GM18858 (cell line): ENCODE data around the gene GSTP1.
"Not testable (repeated sequence)": the region's sequence is repeated elsewhere in the genome, so short reads cannot be mapped to it uniquely, and the experiment has no call there.

Experiments
- ATAC-seq: cut with Tn5 transposase; IDR thresholded peaks from one replicate; pipeline ENCODE4 v1.9.1; 2021; ENCODE audit not compliant: unreplicated experiment

The GSTP1 gene

GRCh38 chr11:67583247-67584204 lies at the start of gene GSTP1:
TSS of gene GSTP1 (plus strand) at chr11:67583812. CDS start at chr11:67583844, 32 bp downstream.
- peak; percentile 51 for ATAC-seq

- ATAC-seq = no peak
Observed at GRCh38 chr11:67534070-67534679, 49.4 kb upstream of the GSTP1 start.

- no peak for ATAC-seq
Observed at GRCh38 chr11:67535561-67535960, 48.1 kb upstream of the GSTP1 start.

GRCh38 chr11:67538306-67538705 lies 45.3 kb upstream of the GSTP1 start:
- no peak for ATAC-seq

- ATAC-seq = no peak
Observed at GRCh38 chr11:67538823-67539505, 44.6 kb upstream of the GSTP1 start.

- no peak for ATAC-seq
Observed at GRCh38 chr11:67539550-67539949, 44.1 kb upstream of the GSTP1 start.

- no peak for ATAC-seq
Observed at GRCh38 chr11:67541198-67541597, 42.4 kb upstream of the GSTP1 start.

GRCh38 chr11:67542169-67542568 lies 41.4 kb upstream of the GSTP1 start:
- no peak for ATAC-seq

- ATAC-seq = no peak
Observed at GRCh38 chr11:67542971-67543370, 40.6 kb upstream of the GSTP1 start.

- ATAC-seq = no peak
Observed at GRCh38 chr11:67543585-67543984, 40.0 kb upstream of the GSTP1 start.

- no peak for ATAC-seq
Observed at GRCh38 chr11:67544616-67545242, 38.9 kb upstream of the GSTP1 start.

GRCh38 chr11:67545280-67545679 lies 38.3 kb upstream of the GSTP1 start:
- ATAC-seq = no peak

- ATAC-seq = not testable (repeated sequence)
Observed at GRCh38 chr11:67548112-67548511, 35.5 kb upstream of the GSTP1 start.

- ATAC-seq = no peak
Observed at GRCh38 chr11:67548555-67549110, 35.0 kb upstream of the GSTP1 start.

GRCh38 chr11:67551127-67551526 lies 32.5 kb upstream of the GSTP1 start:
- ATAC-seq = no peak

GRCh38 chr11:67551697-67552096 lies 31.9 kb upstream of the GSTP1 start:
- ATAC-seq = not testable (repeated sequence)

GRCh38 chr11:67556244-67556643 lies 27.4 kb upstream of the GSTP1 start:
- ATAC-seq = no peak

- ATAC-seq = no peak
Observed at GRCh38 chr11:67558084-67558772, 25.4 kb upstream of the GSTP1 start.

- peak; percentile 51 for ATAC-seq
Observed at GRCh38 chr11:67561971-67562619, 21.5 kb upstream of the GSTP1 start.
